ENCODE data around the gene CHPF. TPM values are rescaled to one million over a fixed set of nuclear protein-coding genes. Genes with fewer than 3 reads are reported as not detected.

The CHPF gene
- total and polyA plus RNA-seq, 2 donors (not counting 3 experiments of a cell fraction or from before 2014, with no cell fraction given), result 0.24 to 0.32 TPM

DNA sequence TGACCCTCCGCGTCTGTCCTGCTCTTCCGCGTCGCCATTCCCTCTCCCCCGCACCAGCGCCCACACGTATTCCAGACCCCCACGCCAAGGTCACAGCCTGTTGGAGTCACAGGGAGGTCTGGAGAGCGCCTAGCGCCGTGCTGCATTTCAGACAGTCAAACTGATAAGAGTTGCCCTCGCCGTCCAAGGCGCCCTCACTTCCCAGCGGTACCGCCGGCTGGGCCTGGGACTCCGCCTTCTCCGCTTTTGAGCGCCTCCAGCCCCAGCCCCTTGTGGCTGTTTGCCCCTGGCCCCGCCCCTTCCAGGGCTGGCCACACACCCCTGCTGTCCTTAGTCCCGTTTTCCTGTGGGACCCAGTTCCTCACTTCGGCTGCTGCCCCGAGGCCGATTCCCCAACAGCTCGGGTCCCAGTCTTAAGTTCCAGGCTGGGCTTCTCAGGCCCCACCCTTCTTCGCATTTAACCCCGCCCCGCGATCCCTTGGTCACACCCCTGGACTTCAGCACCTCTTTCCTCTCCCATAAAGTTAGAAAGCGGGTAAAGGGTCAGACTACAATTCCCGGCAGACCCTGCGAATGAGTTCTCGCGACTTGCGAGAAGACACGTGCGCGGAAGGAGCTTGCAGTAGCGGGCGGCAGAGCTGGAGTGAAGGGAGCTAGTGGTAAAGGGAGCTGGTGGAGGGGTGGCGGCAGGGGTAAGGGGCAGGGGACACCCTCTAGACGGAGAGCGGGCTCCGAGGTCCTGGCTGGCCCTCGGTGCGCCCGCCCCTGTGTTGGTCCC is 45.1 kb downstream of the CHPF start, which contains the start of gene GMPPA:
TSS of gene GMPPA (plus strand) at position 612 of the 778 bp plus-strand sequence. CDS start 1,085 bp downstream, outside the sequence.
- CTCF ChIA-PET, result interaction anchor here (0.6 to 19.9 kb wide), 15 partner anchors 10 to 344 kb away, joined by 3 to 731 read pairs (median 3); partner anchors contain the start of genes CHPF, DNPEP, STK11IP and TMEM198
- Histone ChIP-seq H3K4me2 (ENCODE audit: insufficient read depth, low read length) (peak within 1 kb of the TSS; percentile 82), H3K9me1 (replicated peaks; ENCODE audit: control insufficient read depth, extremely low read depth, insufficient read depth, low read length) (no peaks in the 10 kb centered on the region), H3K9ac (replicated peaks; ENCODE audit: extremely low read depth, insufficient read depth, low read length) (peak within 1 kb of the TSS; percentile 97), H3K9me3 (replicated peaks; ENCODE audit: control insufficient read depth, insufficient read depth, low read length) (no peaks in the 10 kb centered on the region), H3K36me3 (ENCODE audit: control insufficient read depth in 2 of 2, extremely low read depth in 1 of 2, insufficient read depth in 2 of 2, low read length in 2 of 2) (peaks cover 0 to 3% of the 10 kb centered on the region in 2 experiments), H3K4me1 (ENCODE audit: control insufficient read depth, extremely low read depth, insufficient read depth, low read length) (peaks cover 12% of the 10 kb centered on the region), H2AFZ (ENCODE audit: low read depth, low read length) (peak within 1 kb of the TSS; percentile 79), H3K27me3 (ENCODE audit: control insufficient read depth in 2 of 2, insufficient read depth in 2 of 2, low read length in 2 of 2) (peaks cover 31 to 36% of the 10 kb centered on the region in 2 experiments), H3K4me3 (replicated peaks in 1 of 3; ENCODE audit: insufficient read depth in 1 of 3, low read depth in 1 of 3, low read length in 3 of 3) (peak within 1 kb of the TSS; percentile 72 to 87 (median 76)), H3K27ac (ENCODE audit: insufficient read depth, low read depth, low read length) (peak within 1 kb of the TSS; percentile 66), H4K20me1 (replicated peaks; ENCODE audit: control insufficient read depth, extremely low read depth, insufficient read depth, low read length) (no peaks in the 10 kb centered on the region), H3K79me2 (ENCODE audit: control insufficient read depth, insufficient read depth, low read length) (no peaks in the 10 kb centered on the region)
- dilution Hi-C loops (cut with MboI; ENCODE audit: extremely low pct_ligation_motif_present, low sequenced_read_pairs), result no loop called here
- TF ChIP-seq JUN (IDR thresholded peaks at IDR 0.05; ENCODE audit: borderline replicate concordance, insufficient read depth, insufficient read length, low read depth) (no peak), FOS (IDR thresholded peaks at IDR 0.05; ENCODE audit: borderline replicate concordance, insufficient read depth, low read length) (no peak), POLR2AphosphoS5 (IDR thresholded peaks at IDR 0.05; ENCODE audit: insufficient read depth, low read depth, low read length) (peak; percentile 39), POLR2A (IDR thresholded peaks at IDR 0.05; ENCODE audit: low read depth, low read length) (peak; percentile 87), MYC (IDR thresholded peaks at IDR 0.05; ENCODE audit: low read depth, low read length) (no peak)
- TF ChIP-seq, protein P1, sequence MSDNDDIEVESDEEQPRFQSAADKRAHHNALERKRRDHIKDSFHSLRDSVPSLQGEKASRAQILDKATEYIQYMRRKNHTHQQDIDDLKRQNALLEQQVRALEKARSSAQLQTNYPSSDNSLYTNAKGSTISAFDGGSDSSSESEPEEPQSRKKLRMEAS (IDR thresholded peaks at IDR 0.05; ENCODE audit: insufficient read depth, insufficient read length), result peak; percentile 88
- TF ChIP-seq, protein P2, sequence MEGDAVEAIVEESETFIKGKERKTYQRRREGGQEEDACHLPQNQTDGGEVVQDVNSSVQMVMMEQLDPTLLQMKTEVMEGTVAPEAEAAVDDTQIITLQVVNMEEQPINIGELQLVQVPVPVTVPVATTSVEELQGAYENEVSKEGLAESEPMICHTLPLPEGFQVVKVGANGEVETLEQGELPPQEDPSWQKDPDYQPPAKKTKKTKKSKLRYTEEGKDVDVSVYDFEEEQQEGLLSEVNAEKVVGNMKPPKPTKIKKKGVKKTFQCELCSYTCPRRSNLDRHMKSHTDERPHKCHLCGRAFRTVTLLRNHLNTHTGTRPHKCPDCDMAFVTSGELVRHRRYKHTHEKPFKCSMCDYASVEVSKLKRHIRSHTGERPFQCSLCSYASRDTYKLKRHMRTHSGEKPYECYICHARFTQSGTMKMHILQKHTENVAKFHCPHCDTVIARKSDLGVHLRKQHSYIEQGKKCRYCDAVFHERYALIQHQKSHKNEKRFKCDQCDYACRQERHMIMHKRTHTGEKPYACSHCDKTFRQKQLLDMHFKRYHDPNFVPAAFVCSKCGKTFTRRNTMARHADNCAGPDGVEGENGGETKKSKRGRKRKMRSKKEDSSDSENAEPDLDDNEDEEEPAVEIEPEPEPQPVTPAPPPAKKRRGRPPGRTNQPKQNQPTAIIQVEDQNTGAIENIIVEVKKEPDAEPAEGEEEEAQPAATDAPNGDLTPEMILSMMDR (IDR thresholded peaks at IDR 0.05; ENCODE audit: extremely low read depth in 1 of 2, insufficient read depth in 1 of 2, low read depth in 1 of 2, low read length in 2 of 2), result peak in 1 of 2 donors; percentile 10
- intact Hi-C loops (cut with micrococcal nuclease), result loop anchor here (1.0 kb wide), 6 partner anchors 11 to 110 kb away; partner anchors contain the start of gene CHPF
- FAIRE-seq (peak; percentile 99), DNase-seq (ENCODE audit: low read depth, low spot score) (peak; percentile 99)
- POLR2A ChIA-PET, result interaction anchor here (0.8 to 2.6 kb wide), 6 partner anchors 9 to 111 kb away, joined by 3 to 20 read pairs (median 4); partner anchors contain the start of gene DNPEP
- no TSS peak for BruUV-seq (replicated peaks)
